Activated T-helper 1 cell treated with Interleukin-2 at 50 U/mL for 16 hours (primary cell): ENCODE measurements around the gene NDUFS6.

Source experiments
- DNase-seq: peaks from one replicate; pipeline ENCODE4 v3.0.0-alpha.2; 2020; ENCODE audit warnings: low read depth

Gene NDUFS6

DNA sequence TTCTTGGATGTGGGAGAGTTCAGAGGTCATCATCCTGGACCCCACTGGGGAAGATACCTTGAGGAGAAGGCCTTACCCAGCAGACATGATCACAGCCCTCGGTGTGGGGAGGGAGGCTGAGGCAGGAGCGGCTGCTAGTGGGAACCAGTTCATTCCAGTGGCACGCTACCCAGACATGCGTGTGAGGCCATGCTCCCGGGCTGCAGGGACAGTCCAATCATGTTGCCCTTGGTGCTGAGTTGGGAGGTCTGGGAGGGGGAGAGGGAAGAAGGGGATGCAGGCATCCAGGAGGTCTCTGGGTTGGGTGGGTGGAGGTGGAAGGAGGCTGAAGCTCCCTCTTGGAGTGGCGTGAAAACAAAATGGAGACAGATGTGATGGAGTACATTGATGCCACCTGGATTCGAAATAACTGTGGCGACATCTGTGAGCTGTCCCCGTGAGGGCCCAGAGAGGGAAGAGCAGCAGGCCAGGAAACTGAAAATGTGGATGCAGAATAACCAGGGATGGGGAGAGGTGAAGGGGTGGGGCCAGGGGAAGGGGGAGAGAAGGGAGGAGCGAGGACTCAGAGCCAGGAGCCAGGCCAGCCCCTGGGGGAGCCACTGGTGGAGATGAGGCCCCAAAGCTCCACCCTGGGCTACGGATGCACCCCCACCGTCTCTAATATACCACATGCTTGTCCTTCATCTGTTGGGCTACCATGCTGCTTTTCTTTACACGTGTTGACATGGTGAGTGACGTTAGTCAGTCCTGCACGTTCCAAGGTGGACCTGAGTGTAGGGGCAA, 16.2 kb downstream of the NDUFS6 start:
- no peak for DNase-seq

DNA sequence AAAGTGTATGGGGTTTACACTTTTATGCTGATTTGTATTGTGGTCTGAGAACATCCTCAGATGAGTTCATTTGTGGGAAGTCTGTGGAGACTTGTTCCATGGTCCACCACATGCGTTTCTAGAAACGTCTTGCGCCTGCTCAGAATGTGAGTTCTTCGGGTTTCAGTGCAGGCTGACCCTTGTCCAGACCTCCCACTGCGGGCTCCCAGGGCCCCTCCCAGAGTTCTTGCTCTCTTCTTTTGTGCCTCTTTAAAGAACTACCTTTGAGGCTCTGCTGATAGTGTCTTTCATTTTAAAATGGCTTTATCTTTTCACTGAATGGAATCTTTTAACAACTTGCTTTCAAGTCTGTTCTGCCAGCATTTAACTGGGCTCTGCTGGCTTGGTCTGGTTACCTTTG, 17.6 kb downstream of the NDUFS6 start:
- DNase-seq = no peak

DNA sequence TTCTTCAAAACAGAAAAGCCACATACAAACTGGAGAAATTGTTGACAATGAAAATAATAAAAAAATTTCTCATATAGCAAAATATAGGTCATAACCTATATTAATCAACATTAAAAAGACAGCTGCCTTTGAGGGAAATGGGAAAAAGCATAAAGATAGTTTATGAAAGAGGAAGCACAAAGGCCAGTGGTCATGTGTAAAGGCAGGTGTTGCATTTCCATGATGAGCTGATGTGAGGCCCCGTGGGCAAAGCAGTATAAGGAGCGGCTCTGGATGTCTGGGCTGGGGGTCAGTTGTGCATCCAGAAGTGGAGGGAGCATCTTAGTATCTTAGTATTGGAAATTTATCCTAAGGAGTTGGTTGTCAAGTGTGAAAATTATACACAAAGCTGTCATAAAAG, 18.3 kb downstream of the NDUFS6 start:
- no peak for DNase-seq

DNA sequence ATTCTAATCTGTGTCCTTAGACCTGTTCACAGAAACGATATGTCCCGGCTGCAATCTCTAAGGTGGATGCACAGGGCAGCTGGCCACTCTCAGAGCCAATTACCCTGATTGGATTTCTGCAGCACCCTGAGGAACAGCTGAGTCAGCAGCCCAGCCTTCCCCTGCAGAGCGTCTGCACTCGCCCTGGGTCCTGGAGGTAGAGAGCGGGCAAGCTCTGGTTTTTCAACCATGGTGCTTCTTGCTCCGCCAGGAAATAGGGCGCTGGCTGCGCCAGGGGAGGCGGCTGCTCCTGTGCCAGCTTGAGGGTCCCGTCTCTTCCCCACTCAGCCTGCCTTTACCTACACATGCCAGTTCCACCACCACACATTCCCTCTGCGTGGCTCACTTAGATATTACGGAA, 19.2 kb downstream of the NDUFS6 start:
- no peak for DNase-seq

DNA sequence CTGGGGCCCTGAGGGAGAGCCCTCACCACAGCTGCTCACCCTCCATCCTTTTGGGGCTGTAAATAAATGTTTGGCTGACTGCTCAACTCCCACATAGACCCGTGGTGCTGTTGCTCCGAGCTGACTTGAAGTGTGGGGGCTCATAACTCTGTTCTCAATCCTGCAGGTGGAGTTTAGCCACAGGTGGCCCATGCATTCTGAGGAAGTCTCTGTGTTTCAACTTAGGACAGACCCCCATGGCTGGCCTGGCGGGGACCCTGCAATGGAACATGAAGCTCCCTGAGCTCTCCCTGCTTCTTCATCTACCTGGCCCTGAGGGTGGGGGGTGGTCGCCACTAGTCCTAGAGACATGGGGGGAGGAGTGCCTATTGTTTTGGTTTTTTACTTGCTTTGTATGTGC, 19.7 kb downstream of the NDUFS6 start:
- DNase-seq = no peak

DNA sequence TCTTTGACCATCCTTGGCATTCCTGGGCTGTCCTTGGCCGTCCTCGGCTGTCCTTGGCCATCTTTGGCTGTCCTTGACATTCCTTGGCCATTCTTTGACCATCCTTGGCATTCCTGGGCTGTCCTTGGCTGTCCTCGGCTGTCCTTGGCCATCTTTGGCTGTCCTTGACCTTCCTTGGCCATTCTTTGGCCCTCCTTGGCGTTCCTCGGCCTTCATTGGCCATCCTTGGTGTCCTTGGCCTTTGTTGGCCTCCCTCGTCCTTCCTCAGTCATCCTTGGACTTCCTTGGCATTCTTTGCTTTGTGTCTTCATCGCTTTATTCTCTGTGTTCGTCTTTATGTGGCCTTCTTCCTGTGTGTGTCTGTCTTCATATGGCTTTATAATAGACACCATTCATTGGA, 20.7 kb downstream of the NDUFS6 start:
- no peak for DNase-seq

DNA sequence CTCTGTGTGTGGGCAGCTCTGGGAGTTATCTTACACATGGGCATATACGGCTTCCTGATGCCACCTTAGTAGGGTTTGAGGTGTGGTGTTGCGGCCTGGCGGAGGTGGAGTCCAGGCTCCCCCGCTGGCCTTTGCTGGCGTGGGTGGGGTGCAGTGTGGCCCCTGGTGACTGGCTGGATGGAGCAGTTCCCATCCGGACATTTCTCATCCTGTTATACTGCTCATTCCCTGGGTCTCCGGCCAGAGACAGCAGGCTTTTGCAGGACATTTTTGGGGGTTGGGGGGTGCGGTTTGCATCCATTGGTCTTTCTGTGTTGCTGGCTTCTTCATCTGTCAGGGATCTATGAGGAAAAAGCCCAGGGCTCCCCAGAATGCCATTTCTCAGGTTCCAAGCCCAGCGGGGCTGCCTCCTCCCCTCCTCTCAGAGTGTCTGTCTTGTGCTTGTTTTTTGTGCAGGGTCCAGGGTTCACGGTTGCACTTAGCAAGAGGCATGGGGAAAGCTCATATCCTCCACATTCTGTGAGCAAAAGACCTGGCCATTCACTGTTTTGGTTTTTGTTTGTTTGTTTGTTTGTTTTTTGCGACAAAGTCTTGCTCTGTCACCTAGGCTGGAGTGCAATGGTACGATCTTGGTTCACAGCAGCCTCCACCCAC, 22.3 kb downstream of the NDUFS6 start:
- no peak for DNase-seq

DNA sequence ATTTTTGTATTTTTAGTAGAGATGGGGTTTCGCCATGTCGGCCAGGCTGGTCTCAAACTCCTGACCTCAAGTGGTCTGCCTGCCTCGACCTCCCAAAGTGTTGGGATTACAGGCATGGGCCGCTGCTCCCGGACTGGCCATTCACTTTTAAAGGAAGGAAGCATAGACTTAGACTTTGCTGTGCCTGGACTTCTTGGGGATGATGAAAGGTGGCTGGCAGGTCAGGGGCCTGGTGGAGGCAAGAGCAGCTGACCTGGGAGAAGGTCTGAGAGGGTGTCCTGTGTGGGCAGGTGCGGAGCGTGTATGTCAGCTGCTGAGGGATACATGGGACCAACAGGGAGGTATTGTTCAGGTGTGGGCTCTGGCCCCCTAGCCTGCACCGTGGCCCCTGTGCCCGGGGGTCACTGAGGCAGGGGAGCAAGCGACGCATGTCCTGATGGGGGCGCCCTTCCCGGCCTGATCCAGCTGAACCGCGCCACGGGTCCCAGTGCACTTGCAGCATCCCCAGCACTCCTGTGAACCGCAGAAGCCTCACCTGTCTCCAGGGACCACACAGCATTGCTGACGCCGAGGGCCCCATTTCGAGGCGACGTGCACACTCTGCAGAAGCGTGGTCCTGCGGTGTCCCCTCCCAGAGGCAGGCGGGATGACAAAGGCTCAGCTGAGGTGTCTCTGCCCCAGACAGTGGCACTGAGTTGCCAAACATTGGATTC, 23.1 kb downstream of the NDUFS6 start:
- no peak for DNase-seq

DNA sequence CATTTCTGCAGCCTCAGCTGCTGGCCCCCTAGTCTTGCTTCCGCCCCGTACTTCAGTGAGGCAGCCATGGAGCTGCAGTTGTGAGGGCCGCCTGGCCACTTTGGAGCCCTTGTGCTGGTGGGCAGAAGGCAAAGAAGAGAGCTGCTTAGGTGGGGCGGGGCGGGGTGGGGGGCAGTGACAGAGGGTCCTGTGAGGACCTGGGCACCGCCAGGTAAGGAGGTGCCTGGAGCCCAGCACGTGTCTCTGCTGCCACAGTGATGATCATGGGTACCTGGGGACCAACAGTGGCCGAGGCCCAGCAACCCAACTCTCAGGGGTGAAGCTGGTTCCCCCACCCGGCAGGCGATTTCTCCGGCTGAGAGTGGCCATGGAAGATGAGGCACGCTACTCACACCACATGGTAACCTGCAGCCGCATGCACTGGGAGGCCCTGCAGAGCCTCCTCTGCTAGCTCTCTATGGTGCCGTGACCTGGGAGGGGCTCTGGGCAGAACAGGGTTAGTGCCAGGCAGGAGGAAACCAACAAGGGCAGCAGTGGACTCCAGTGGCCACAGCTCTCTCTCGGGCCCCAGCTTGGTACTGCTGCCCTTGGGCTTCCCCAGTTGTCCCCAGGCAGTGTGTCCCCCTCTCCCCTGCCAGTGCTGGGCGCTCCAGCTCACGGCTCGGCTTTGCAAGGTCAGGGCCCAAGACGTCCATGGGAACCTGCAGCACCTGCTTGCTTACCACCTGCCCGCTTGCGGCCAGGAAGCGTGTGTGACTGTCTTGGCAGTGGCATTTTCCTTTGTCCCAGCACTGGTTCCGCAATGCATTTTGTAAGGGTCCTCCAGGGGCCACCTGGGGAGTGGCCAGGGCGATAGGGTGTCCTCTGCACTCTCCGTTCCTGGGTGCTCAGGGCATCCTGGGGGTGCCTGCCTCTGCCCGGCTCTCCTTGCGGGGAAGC, 24.0 kb downstream of the NDUFS6 start:
- no peak for DNase-seq

DNA sequence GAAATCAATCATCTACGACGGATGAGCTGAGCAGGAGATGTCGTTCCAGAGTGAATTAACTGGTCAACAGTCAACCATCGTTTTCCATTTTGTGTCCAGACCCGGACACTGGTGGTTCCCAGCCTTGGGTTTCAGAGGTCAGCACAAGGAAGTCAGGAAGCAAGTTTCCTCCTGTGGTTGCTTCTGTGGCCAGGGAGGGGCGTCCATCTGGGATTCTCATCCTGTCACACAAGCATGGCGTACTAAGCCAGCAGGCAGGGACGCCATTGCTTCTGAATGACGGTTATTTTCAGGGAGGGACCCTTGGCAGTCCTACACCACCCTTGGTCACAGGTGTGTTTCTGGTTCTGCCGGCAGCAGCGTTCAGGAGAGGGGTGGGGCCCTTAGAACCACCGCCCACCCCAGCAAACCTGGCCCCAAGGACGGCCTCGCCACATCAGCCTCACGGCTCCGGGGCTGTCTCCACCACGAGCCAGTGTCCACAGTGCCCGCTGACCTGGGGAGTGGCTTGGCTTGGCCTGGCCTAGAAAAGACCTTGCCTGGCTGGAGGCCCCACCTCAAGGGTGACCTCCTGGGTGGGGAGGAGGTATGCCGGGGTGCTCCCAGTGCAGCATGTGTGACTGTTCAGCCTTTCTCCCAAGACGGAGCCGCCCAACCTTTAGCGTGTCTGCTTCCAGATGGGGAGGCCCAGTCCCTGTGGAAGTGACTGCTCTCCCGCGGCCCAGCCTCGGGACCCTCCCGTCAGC, 25.2 kb downstream of the NDUFS6 start:
- DNase-seq = no peak

DNA sequence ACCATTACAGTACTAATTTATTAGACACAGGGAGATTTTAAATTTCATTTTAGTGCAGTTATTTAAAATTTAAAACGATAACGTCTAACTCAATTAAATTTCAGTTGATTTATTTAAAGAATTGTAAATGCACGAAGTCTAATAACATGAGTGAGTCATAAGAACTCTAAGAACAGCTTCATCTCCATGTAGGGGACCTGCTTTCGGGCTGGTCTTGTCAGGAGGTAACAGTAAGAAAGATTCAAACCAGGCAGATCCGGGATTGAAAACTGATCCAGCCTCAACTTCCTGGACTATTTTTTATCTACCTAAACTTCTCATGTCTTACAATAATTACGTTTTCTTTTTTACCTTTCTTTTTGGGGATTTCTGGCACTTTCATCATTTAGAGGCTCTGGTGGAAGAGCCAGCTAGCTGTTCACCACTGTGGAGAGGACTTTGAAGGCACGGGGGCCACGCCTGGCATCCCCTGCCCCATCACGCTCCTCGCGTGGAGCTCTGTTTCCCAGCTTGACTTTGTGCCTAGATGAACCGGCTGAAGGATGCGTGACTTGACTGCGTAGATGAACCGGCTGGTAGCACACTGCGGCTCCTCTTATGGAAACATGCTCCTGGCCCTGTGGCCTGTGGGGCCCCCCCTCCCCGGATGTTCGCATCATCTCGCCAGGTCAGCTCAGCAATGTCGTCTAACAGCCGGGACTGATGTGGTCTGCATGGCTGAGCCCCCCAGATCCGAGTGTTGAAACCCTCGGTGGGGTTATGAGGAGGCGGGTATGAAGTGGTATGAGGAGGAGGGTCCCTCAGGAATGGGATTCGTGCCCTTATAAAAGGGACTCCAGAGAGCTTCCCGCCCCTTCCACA, 26.0 kb downstream of the NDUFS6 start:
- DNase-seq = no peak

DNA sequence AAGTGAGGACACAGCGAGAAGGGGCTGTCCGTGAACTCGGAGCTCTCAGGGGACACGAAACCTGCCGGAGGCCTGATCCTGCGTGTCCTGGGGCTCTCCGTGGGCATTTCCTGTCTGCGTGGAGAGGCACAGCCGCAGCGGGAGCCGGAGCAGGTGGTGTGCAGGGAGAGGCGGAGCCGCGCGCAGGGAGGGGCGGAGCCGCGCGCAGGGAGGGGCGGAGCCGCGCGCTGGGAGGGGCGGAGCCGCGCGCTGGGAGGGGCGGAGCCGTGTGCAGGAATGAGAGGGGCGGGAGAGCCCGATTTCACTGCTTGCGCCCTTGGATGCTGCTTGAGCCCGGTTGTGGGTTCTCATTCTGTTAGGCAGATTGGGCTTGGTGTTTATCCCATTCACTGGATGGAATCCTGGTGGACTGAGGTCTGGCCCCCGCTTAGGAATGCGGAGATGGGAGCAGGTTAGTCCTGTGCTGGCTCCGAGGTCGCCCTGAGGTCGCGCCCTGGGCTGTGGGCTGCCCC, 26.7 kb downstream of the NDUFS6 start:
- DNase-seq = peak; percentile 10

DNA sequence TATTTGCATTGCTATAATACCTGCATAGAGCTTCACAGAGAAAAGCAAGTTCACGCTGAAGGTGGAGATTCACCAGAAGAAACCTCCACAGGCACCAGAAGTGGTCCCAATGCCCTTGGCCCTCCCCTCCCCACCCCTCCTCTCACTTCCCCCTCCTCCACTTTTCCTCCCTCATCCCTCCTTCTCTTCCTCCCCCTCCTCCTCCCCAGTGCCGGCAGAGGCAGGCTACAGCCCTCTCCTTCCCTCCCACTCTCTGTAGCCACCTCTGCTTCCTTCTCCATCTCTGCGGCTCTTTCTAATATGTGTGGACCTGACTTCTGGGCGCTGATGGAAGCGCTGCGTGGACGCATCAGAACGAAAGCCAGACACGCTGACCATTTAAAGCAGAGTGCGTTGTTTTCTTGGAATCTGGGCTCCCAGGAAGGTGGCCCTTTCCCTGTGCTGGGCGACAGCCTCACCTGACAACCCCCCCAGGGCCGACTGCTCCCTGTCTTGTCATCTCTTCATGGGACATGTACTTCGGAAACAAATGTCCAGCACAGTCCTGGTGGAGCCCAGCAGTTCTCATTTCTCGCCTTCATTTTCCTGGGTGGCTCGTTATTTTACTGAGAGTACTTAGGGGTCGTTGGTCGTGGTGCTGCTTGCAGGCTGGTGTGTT, 29.5 kb downstream of the NDUFS6 start:
- no peak for DNase-seq

DNA sequence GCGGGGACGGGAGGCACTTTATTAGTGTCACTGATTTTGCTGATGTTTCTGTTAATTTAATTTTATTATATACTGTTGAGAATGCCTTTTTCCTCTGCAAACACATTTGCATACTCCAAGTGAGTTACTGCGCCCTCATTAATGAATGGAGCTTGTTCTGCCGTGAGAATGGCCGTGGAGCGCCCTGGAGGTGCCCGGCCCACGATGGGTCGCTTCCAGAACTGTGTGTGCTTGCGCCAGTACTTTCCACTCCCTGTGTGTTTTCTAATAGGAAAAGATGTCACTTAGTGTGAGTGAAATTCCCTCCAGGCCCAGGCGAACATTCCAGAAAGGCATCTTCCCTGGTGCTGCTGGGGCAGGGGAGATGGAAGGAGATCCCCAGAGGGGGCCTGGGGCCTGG, 30.1 kb downstream of the NDUFS6 start:
- DNase-seq = no peak

DNA sequence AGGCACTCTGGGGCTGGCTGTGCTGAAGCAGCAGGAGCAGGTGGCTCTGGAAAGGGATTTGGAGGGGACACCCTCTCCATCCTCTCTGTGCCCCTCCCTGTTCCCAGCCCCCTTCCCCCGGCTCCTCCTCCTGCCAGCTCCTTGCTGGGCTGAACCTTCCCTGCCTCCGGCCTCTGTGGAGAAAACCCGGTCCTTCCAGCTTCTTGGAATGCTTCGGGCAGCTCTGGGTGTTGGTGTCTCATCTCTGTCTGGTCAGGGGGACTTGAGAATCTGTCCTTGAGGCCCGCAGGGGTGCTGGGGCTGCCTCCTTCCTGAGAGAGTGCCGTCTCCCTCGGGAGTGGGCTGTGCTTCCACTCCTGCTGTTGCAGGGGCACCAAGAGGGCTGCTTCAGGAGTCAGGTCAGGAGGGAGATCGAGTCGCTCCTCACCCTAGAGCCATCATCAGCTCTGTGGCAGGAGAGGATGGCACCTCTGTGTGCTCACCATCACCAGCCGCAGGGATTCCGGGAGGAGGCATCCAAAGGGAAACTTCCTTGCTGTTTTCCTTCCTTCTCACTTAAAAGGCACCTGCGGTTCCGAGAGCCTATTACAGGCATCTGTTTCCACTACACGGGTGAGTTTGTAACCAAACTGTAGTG, 30.6 kb downstream of the NDUFS6 start:
- DNase-seq = no peak

DNA sequence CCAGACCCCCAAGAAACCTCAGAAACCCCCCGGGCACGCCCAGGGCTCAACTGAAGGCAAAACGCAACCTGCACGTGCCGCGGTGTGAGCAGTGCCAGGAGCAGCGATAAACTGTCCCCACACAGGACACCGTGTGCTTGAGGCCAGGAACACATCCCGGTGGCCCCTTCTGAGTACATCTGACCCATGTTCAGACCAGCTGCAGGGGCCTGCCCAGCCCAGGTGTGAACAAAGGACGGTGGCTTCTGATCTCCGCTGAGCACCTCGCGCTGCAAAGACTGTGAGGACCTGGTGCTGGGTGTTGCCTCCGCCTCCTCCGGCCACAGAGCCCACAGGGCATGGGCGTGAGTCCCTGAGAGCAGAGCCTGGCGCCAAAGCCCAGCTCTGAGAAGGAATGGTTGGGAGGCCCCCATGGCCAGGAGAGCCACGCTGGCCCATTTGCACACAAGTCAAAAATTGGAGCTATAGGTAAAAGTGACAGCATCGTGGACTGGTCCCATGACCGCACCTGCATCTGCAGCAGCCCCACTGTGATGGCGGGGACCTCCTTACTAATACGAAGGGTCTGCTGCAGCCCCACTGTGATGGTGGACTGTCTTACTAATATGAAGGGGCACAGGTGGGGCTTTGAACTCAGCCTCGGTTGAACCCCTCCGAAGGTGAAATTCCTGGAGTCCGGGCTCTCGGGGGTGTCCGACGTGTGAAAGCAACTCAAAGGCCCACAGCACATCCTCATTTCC, 31.5 kb downstream of the NDUFS6 start:
- no peak for DNase-seq

DNA sequence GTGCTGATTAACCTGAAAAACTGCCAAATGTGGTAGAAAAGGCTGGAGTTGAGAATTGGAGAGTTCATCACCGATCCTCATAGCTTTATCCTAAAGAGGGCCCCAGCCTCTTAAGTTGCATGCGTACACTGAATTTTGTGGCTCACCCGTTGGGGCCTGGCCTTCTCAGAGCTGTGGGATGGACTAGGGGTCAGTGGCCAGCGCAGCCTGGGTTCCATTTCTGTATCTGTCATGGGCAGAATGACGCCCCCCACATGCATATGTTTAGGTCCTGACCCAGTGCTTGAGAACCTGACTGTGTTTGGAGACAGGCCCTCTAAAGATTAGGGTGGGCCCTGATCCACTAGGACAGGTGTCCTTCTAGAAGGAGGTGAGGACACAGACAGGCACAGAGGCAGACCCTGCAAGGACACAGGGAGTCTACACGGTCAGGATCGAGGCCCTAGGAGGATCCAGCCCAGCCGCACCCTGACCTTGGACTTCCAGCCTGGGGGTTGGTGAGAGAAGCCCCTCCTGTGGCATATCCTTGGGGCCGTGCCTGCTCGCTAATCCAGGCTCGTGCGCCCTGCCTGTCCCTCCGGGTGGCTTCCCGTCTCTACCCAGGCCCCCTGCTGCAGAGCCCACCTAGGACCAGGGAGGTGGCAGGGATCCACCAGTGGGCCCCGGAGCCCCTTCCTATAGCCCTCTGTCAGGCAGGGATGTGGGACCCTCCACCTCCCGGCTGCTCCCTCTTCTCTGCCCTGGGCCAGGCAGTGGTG, 32.2 kb downstream of the NDUFS6 start:
- no peak for DNase-seq
